H1 (cell line): ENCODE measurements around the gene OR2T34. TPM values are rescaled to one million over a fixed set of nuclear protein-coding genes. Genes with fewer than 3 reads are reported as not detected.

ENCODE experiments used
- CTCF ChIA-PET: fragments of 300-600 bp; sonication (Branson Sonifier 250); formaldehyde crosslinking; loops from one replicate; lab custom pipeline; 2021; ENCODE audit not compliant: partially characterized antibody; lab: Charles Lee
- POLR2A ChIA-PET: fragments of 300-600 bp; sonication (Branson Sonifier 250); formaldehyde crosslinking; loops from one replicate; lab custom pipeline; 2021; ENCODE audit warnings: inconsistent platforms; ENCODE audit not compliant: partially characterized antibody; lab: Charles Lee
- DNase-seq, 2 experiments: peaks; one replicate each; pipeline versions ENCODE4 v3.0.0 to v3.0.0-alpha.2; 2010 to 2022; ENCODE audit warnings: low spot score in 2 of 2, low read depth in 1 of 2, mixed read lengths in 1 of 2
- FAIRE-seq: peaks from 2 replicates; lab custom pipeline; 2011; peaks lifted over from hg19 to GRCh38; lab: Jason Lieb, UNC
- H2AFZ ChIP-seq: 2 replicates; pipeline ENCODE4 v1.8.1; 2012; ENCODE audit warnings: low read length, inconsistent platforms
- H2AK5ac ChIP-seq: 2 replicates; pipeline ENCODE4 v1.6.1; 2013; ENCODE audit warnings: low read depth, low read length
- H2BK120ac ChIP-seq: replicated peaks from 2 replicates; pipeline ENCODE3; 2013; ENCODE audit warnings: low read depth, low read length, inconsistent platforms
- H2BK12ac ChIP-seq: 2 replicates; pipeline ENCODE4 v1.6.1; 2013; ENCODE audit warnings: low read depth, low read length
- H2BK15ac ChIP-seq: 2 replicates; pipeline ENCODE4 v1.6.1; 2013; ENCODE audit warnings: low read length
- H2BK20ac ChIP-seq: 2 replicates; pipeline ENCODE4 v1.6.1; 2013; ENCODE audit warnings: low read length
- H2BK5ac ChIP-seq: 2 replicates; pipeline ENCODE4 v1.6.1; 2013; ENCODE audit warnings: low read depth, low read length
- H3K14ac ChIP-seq: 2 replicates; pipeline ENCODE4 v1.6.1; 2013; ENCODE audit warnings: inconsistent platforms; ENCODE audit not compliant: insufficient read length
- H3K18ac ChIP-seq: 2 replicates; pipeline ENCODE4 v1.6.1; 2013; ENCODE audit warnings: low read length; ENCODE audit errors: extremely low read depth
- H3K23ac ChIP-seq: 2 replicates; pipeline ENCODE4 v1.6.1; 2013; ENCODE audit warnings: inconsistent platforms; ENCODE audit not compliant: insufficient read length
- H3K23me2 ChIP-seq: 2 replicates; pipeline ENCODE4 v1.6.1; 2013; ENCODE audit warnings: low read depth, low read length
- H3K27ac ChIP-seq: 2 replicates; pipeline ENCODE4 v1.6.1; 2011; ENCODE audit warnings: low read depth, low read length, inconsistent platforms
- H3K27me3 ChIP-seq, 4 experiments: replicated peaks in 1 of 4; 1 replicate in 1 of 4; 2 replicates in 3 of 4; pipeline versions ENCODE4 v1.6.1 to v1.8.1; 2011 to 2013; ENCODE audit warnings: low read length in 3 of 4, mild to moderate bottlenecking in 3 of 4, inconsistent platforms in 2 of 4, mixed read lengths in 2 of 4, moderate library complexity in 1 of 4; ENCODE audit not compliant: control insufficient read depth in 3 of 4, insufficient read depth in 3 of 4; ENCODE audit errors: extremely low read depth in 1 of 4
- H3K36me3 ChIP-seq, 4 experiments: 2 replicates each; pipeline versions ENCODE4 v1.6.1 to v1.8.1; 2011 to 2013; ENCODE audit warnings: mild to moderate bottlenecking in 4 of 4, low read length in 3 of 4, moderate library complexity in 2 of 4, control low read depth in 1 of 4, inconsistent platforms in 1 of 4; ENCODE audit not compliant: insufficient read depth in 4 of 4, control insufficient read depth in 2 of 4
- H3K4ac ChIP-seq: replicated peaks from 2 replicates; pipeline ENCODE3; 2013; ENCODE audit warnings: low read length, low read depth, mixed read lengths, inconsistent platforms; ENCODE audit not compliant: insufficient read length
- H3K4me1 ChIP-seq, 4 experiments: replicated peaks in 1 of 4; 1 replicate in 1 of 4; 2 replicates in 3 of 4; pipeline versions ENCODE4 v1.6.1 to v1.8.1; 2011 to 2013; ENCODE audit warnings: low read length in 3 of 4, inconsistent platforms in 2 of 4, mixed read lengths in 1 of 4; ENCODE audit not compliant: insufficient read depth in 4 of 4, control insufficient read depth in 3 of 4
- H3K4me2 ChIP-seq, 2 experiments: 2 replicates each; pipeline versions ENCODE4 v1.6.1 to v1.8.1; 2011 to 2013; ENCODE audit warnings: low read depth in 2 of 2, low read length in 2 of 2, control low read depth in 1 of 2, inconsistent platforms in 1 of 2, mild to moderate bottlenecking in 1 of 2; ENCODE audit not compliant: insufficient read depth in 1 of 2
- H3K4me3 ChIP-seq, 4 experiments: fragments of 200-600, 300-600 bp in 1 of 4; sonication (generic), shearing (Covaris generic), sonication (Bioruptor Twin) in 1 of 4; 2 replicates each; pipeline versions ENCODE4 v1.5.1 to v1.8.1; 2011 to 2016; ENCODE audit warnings: low read length in 4 of 4, low read depth in 3 of 4, control low read depth in 2 of 4, inconsistent platforms in 2 of 4, mild to moderate bottlenecking in 2 of 4, mixed read lengths in 1 of 4, moderate library complexity in 1 of 4; ENCODE audit not compliant: insufficient read depth in 2 of 4; ENCODE audit errors: extremely low read depth in 1 of 4
- H3K56ac ChIP-seq: replicated peaks from 2 replicates; pipeline ENCODE3; 2013; ENCODE audit warnings: low read depth, mild to moderate bottlenecking, mixed read lengths, low read length, inconsistent platforms; ENCODE audit not compliant: insufficient read length
- H3K79me1 ChIP-seq: 2 replicates; pipeline ENCODE4 v1.6.1; 2013; ENCODE audit warnings: low read depth, low read length, control low read depth
- H3K79me2 ChIP-seq, 2 experiments: 2 replicates each; pipeline versions ENCODE4 v1.6.1 to v1.8.1; 2012 to 2013; ENCODE audit warnings: low read length in 2 of 2, mild to moderate bottlenecking in 2 of 2, inconsistent platforms in 1 of 2; ENCODE audit not compliant: insufficient read depth in 2 of 2, control insufficient read depth in 1 of 2
- H3K9ac ChIP-seq, 4 experiments: replicated peaks in 1 of 4; 1 replicate in 1 of 4; 2 replicates in 3 of 4; pipeline versions ENCODE4 v1.6.1 to v1.8.1; 2011 to 2013; ENCODE audit warnings: low read depth in 3 of 4, low read length in 3 of 4, control low read depth in 2 of 4, mild to moderate bottlenecking in 2 of 4, moderate library complexity in 2 of 4, inconsistent platforms in 1 of 4; ENCODE audit errors: extremely low read depth in 1 of 4
- H3K9me3 ChIP-seq, 2 experiments: 2 replicates each; pipeline versions ENCODE4 v1.6.1 to v1.8.1; 2012 to 2013; ENCODE audit warnings: mild to moderate bottlenecking in 2 of 2, moderate library complexity in 2 of 2, control low read depth in 1 of 2, inconsistent platforms in 1 of 2, low read depth in 1 of 2, low read length in 1 of 2, mixed read lengths in 1 of 2; ENCODE audit not compliant: insufficient read depth in 2 of 2
- H4K20me1 ChIP-seq, 2 experiments: replicated peaks in 1 of 2; 2 replicates each; pipeline versions ENCODE3 to v1.8.1; 2011 to 2013; ENCODE audit warnings: inconsistent platforms in 2 of 2, low read length in 2 of 2, mild to moderate bottlenecking in 1 of 2; ENCODE audit not compliant: insufficient read depth in 2 of 2, control insufficient read depth in 1 of 2
- H4K5ac ChIP-seq: 2 replicates; pipeline ENCODE4 v1.6.1; 2013; ENCODE audit warnings: low read length, low read depth, mixed read lengths, inconsistent platforms; ENCODE audit not compliant: insufficient read length
- H4K8ac ChIP-seq: 2 replicates; pipeline ENCODE4 v1.8.0; 2013; ENCODE audit warnings: mild to moderate bottlenecking, moderate library complexity, low read length, inconsistent platforms; ENCODE audit not compliant: insufficient read depth; ENCODE audit errors: extremely low read depth
- H4K91ac ChIP-seq: replicated peaks from 2 replicates; pipeline ENCODE3; 2013; ENCODE audit warnings: low read length, mixed read lengths, inconsistent platforms; ENCODE audit not compliant: insufficient read length
- KDM5A ChIP-seq: fragments of 200-600 bp; IDR thresholded peaks from 2 replicates; pipeline ENCODE4 v1.7.1; 2012; ENCODE audit warnings: mild to moderate bottlenecking, low read length, inconsistent platforms, mixed read lengths
- SP2 ChIP-seq: IDR thresholded peaks from 2 replicates; pipeline ENCODE4 v1.6.1; 2012; ENCODE audit warnings: mild to moderate bottlenecking, low read length, inconsistent platforms
- WGBS, 2 experiments: shearing (Covaris generic) in 1 of 2; methylation state at CpG; one replicate each; pipeline versions ENCODE4 v1.1.6 to v1.1.7; 2013 to 2015; ENCODE audit warnings: low lambda C conversion rate in 2 of 2, mixed read lengths in 2 of 2, inconsistent platforms in 1 of 2, low coverage in 1 of 2, missing lambda C conversion rate in 1 of 2; ENCODE audit not compliant: insufficient replicate concordance in 2 of 2, insufficient coverage in 1 of 2, insufficient read length in 1 of 2; ENCODE audit errors: extremely low coverage in 1 of 2, missing lambda C conversion rate in 1 of 2; 5-methylcytosine and 5-hydroxymethylcytosine counted together
- polyA plus RNA-seq, 7 experiments: library from polyadenylated mRNA; depleted of rRNA in 3 of 7; stranded (reverse) in 5 of 7; unstranded in 2 of 7; fragments of >200 nt in 5 of 7; fragments of 200-250 nt in 2 of 7; gene quantifications; 1 replicate in 5 of 7; 2 replicates in 1 of 7; 4 replicates in 1 of 7; pipeline versions ENCODE4 v1.2.1 to v1.2.3, GENCODE V29; 2011 to 2013; ENCODE audit warnings: missing spikeins in 2 of 7, mixed read lengths in 2 of 7
- total RNA-seq: library from RNA; stranded (reverse); fragmentation: NEBNext Ultra II Directional; extraction: Animal tissue kit (Norgen Biotek cat#: 25700); gene quantifications from 2 replicates; pipeline ENCODE4 v1.2.1, GENCODE V29; 2021

The OR2T34 gene
- total and polyA plus RNA-seq, 2 of the 8 experiments (the other 6 are each of a cell fraction or from before 2014, with no cell fraction given), result not detected

- Histone ChIP-seq H3K23me2 (no peaks in the 10 kb centered on the region), H3K79me2 (no peaks in the 10 kb centered on the region), H3K36me3 (no peaks in the 10 kb centered on the region), H3K14ac (no peak overlapping the region), H2AFZ (no peak overlapping the region), H4K20me1 (no peaks in the 10 kb centered on the region), H2AK5ac (no peak overlapping the region), H4K91ac (no peak overlapping the region), H3K4me1 (no peaks in the 10 kb centered on the region), H4K5ac (no peak overlapping the region), H4K8ac (no peak overlapping the region), H2BK12ac (no peak overlapping the region), H3K18ac (no peak overlapping the region), H3K79me1 (no peaks in the 10 kb centered on the region), H2BK5ac (no peak overlapping the region), H3K4ac (no peak overlapping the region), H2BK20ac (no peak overlapping the region), H3K56ac (no peak overlapping the region), H3K23ac (no peak overlapping the region), H3K4me3 (no peak overlapping the region), H3K9me3 (peaks cover 58% of the 10 kb centered on the region in 2 experiments), H3K27me3 (peaks cover 0 to 1% (median 0%) of the 10 kb centered on the region in 4 experiments; a peak in 1 of 7 replicates), H3K4me2 (no peak overlapping the region), H2BK120ac (no peak overlapping the region), H3K9ac (no peak overlapping the region), H2BK15ac (no peak overlapping the region), H3K27ac (no peak overlapping the region)
- ChIA-PET CTCF (interaction anchor here (1.0 kb wide), 1 partner anchor 9 kb away, joined by 4 read pairs; no protein-coding TSS in a partner anchor), POLR2A (no interaction called here)
- DNase-seq (no peak), FAIRE-seq (no peak)
- 90% methylated on average over 1 of the region's 1 CpG; no CpG with 5 or more reads in 1 of the 2 experiments for WGBS, 2 experiments
- TF ChIP-seq SP2, result no peak
- no peak for TF ChIP-seq KDM5A
Observed at GRCh38 chr1:248613742-248614141, 39.2 kb upstream of the OR2T34 start.
